Stimulated activated CD8-positive, alpha-beta memory T cell treated with anti-CD3 and anti-CD28 coated beads, Interleukin-12 subunit alpha, Interleukin-12 subunit beta, amount 100 ng/mL, for 24 hours (primary cell): ENCODE results near the gene RELL1.

Source experiments
- DNase-seq: peaks from one replicate; pipeline ENCODE4 v3.0.0-alpha.2; 2020; ENCODE audit errors: extremely low read depth

Gene RELL1

DNA sequence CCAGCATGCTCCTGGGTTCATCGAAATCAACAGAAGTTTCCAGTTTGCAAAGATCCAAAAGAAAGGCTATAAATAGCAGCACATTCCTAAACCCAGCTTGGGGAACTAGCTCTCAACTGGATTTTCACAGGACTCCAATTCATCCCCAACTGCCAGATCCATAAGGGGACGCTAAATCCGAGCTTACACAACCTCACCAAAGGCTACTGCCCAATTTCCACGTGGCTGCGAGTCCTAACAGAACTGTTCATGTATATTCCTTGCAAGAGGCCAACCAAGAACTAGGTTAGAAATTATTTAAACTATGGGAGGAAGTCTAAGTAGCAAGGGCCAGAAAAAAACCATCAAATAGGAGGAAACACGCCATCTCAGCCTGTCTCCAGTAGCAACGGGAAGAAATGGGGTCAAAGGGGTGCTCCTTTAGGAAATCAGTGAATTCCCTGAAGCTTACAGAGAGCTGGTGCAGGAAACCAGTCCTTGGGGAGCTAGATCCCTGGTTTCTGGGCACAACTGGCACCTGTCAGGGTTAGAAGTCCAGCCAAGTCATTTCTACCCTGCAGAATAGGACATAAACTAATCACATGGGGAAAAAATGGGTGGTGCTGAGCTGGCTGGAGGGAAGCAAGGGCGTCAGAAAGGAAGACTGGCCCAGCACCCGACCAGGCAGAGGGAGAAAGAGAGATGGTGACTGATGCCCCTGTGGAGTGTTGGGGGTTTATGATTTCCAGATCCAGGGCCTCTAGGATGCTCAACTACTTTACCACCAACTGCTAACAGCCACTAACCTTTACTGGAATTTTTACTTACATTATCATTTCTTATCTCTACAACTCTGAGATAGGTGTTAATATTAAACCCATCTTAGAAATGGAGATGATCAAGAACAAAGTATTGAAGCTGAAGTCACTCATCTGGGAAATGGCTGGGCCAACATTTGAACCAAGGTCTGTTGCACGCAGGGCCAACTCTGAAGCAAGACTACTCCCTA lies 20.5 kb downstream of the RELL1 start:
- DNase-seq: no peak

DNA sequence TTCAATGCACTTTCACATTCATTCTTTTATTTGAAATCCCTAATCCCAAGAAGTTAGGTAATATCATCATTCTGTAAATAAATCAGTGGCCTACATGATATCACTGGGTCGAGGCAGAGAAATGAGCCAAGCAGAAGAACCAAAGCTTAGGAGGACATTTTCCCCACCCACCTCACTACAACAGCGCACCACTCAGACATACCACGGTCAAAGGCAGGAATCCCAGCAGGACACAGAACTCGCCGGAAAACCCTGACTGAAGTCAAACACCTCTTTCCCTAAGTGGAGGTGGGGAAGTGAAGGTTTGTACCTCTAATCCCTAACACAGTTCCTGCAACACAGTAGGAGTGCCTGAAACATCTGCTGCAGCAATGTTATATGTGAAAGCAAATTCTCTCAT lies 21.5 kb downstream of the RELL1 start:
- DNase-seq: no peak

DNA sequence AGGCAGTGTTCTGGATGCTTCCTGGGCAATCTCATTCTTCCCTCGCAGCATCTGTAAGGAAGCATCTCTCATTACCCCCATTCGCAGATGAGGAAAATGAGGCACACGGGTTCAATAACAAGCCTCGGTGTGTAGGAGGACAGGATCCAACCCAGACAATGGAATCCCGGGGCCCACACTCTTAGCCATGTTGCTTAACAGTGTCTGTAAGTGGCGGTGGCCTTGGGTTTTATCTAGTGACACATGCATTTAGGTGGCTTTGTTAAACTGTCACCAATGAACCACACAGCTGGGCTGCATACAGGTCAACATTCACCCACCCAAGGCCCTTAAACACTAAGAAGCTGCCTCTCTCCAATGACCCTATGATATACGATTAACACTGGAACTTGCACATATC lies 22.6 kb downstream of the RELL1 start:
- no peak for DNase-seq

DNA sequence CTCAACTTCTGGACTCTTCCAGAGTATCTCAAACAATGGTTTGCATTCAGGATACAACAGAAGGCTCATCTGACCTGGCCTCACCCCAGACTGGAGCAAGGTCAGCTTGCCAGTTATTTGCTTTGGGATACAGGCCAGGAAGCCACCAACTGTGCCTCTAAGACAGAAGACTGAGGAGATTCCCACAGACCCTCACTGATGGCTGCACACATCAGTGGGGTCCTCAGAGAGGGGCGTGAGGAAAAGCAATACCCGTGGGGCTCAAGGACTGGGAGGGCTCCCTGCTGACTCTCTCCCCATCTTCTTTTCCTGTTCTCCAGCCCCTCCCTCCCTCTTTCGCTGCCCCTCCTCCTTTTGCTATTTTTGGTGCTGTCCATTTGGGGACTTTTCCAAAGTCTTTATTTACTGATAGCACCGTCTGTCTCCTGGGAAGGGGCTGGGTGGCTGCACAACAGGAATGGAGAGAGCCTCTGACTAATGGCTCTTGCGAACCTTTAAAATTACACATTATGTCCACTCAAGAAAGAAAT lies 23.2 kb downstream of the RELL1 start:
- no peak for DNase-seq

DNA sequence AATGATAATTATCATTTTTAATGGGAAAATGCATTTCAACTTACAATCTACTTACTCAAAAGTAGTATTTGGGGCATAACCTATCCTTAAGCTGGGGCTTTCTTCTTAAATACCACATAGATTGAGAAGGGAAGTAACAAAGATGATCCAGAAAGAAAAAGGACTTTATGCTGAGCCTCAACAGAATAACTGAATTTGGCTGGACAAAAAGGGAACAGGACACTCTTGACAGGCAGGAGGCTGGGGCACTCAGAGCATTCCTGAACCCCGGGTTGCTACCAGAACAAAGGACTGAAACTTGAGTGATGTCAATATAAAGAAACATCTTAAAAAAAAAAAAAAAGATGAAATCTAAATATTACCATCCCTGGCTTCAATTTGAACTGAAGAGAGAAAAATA lies 23.9 kb downstream of the RELL1 start:
- no peak for DNase-seq

DNA sequence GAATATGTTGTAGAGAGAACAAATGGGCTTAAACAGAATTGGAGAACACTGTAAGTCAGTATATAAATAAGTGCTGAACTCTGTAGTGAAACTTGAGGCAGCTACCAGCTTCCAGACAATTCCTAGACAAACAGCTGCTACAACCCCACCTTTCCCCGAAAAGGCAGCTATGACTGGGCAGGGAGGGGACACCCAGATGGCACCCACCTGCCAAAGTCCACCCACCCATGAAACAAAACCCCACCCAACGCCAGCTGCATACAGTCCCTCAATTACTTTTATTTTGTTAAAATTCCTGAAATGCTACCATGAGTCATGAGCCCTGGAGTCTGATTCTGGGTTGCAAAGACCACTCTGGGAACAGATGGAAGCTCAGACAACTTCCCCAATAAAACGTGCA lies 24.4 kb downstream of the RELL1 start:
- no peak for DNase-seq

DNA sequence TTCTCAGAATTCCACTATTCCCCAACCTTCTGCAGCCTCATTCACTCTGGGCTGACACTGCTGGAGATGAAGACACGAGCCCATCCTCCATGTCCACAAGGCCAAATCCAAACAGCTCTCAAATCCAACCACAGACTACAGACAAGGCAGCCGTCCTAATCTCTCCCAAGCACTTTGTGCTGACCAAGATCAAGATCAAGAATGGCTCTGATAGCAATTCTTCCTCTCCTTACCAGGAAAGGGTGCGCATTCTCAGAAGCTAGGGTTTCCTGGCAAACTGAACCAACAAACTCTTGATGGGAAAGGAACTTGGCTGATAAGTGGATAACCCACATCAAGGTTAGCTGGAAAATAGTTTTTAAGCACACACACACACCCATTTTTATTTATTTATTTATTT lies 26.5 kb downstream of the RELL1 start:
- DNase-seq: no peak

DNA sequence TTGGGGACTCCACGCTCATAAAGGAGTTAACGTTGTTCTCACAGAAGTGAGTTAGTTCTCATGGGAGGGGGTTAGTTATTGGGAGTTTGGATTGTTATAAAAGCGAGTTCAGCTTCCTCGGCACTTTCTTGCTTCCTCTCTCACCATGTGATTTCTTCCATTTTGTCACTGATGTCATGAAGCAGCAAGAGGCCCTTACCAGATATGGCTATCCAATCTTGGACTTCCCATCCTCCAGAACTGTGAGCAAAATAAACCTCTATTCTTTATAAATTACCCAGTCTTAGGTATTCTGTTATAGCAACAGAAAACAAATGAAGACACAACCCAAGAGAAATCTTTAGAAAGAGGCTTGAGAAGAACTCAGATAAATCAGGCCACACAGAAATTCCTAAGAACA lies 29.5 kb downstream of the RELL1 start:
- DNase-seq: no peak

DNA sequence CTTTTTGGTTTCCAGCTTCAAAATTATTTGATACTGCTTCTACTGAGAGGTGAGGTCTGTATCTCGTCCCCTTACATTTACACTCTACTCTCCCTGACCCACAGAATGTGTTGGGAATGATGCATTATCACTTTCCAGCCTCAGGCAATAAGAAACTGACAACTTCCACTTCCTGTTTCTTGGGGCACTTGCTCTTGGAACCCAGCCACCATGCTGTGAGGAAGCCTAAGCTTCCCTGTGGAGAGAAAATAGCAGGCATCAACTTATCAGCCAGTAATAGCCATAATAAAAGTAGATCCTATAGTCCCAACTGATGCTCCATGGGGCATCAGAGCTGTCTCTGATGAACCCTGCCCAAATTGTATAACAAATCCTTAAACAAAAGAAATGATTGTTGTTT lies 32.6 kb downstream of the RELL1 start:
- no peak for DNase-seq

DNA sequence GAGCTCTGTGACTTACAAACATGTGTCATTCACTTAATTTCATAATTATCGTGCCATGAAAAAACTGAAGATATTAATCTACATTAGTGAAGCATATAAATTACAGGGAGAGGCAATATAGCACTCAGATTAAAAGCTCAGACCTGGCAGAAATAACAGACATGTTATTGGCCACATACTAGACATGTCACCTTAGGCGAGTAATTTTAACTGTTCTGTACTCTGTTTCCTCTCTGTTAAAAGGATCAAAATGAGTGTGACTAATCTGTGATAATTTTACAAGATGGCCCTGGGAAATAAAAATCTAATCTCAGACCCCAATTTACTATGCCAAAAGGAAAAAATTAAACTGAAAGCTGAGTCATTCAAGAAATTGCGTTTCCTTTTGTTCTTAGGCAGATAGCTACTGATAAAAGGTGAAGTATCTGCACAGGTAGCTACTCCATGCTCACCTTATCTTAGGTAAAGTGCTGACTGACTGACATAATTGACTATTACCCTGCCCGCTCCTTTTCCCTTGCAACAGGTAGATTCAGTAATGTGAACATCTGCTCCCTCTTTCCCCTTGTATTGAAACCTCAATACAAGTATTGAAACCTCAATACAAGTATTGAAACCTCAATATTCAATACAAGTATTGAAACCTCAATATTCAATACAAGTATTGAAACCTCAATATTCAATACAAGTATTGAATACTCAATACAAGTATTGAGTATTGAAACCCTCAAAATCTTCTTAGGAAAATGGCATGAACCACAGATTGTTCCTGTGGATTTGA lies 33.2 kb downstream of the RELL1 start:
- DNase-seq: no peak

DNA sequence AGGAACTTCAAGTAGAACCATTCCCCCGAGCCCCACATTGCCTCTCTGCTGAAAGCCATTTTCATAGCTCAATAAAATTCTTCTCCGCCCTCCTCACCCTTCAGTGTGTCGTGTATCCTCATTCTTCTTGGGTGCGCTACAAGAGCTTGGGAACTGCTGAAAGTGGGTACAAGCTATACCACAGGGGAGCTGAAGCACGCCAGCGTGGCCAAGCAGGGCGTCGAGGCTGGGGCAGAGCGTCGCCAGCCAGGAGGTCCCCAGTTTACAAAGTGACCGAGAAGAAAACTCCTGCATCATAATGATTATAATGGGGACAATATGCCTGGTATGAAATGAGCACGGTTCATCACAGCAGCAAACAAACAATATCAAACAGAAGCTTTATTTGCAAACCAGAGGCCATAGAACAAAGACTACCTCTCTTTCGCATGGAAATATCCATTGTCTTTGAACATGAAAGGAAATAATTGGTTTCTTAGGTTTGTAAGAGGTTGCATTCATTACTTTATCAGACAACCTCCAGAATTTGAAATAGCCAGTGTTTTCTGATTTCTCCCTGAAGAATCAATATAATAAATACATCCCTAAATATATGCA lies 34.3 kb downstream of the RELL1 start:
- DNase-seq: no peak

DNA sequence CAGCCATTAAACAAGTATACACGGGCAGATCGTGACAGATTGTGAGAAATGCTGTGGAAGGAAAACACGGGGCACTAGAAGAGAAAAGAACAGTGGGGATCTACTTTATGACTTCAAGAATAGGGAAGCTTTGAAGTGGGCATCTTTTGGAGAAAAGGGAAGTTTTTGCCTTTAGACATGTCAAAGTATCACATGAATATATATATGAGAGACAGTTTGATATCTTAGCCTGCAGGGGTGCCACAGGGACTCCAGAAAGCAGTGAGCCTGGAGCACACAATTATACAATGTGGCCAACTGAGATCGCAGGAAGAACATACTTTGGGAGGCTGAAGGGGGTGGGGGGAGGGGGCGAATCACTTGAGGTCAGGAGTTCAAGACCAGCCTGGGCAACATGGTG lies 35.7 kb downstream of the RELL1 start:
- DNase-seq: no peak

DNA sequence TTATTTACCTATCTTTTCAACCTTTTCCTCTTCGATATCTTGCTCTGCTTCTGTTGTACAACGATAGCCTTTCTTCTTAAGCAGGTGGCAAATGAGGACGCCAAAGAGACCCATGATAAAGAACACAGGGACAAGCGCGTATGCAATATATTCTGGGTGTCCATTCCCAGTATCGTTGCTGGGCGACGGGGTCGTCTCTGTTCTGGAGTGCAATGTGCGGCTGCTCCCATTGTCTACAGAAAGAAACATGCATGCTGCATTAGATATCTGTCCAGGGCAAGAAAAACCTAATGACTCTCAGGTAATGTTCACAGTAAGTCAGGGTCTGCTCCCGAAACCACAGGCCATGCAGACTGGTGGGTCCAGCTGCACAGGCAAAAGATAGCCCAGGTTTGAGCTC lies 36.9 kb downstream of the RELL1 start:
- no peak for DNase-seq

DNA sequence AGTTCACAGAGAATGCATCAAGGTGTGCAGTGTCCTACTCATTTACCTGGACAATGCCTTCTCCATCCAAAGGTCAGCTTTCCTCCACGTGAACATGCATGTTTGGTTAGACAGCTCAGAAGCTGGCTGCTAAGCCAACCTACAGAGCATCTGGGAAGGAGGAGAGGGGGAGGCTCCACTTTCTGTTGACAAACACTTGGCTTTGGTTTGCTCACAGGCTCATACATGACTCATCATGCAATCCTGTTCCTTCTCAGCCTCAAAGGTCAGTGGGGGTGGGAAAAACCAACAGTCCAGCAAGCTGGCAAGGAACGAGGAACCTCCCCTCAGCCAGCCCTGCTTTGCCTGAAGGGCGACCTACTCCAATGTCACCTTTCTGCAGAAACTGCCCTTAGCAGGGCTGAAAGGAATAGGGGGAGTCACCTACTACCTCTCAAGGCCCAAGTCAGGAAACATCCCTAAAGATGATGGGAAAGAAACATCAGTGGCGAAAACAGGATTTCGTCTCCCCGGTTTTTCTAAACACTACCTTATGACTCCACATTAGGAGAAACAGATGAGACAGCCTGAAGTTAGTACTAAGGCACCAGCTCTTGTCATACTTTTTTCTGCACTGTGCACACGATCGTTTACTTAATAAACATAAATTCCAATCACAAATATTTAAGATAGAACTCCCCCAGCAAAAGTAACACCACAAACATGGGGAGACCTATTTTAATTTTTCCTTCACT lies 37.9 kb downstream of the RELL1 start:
- DNase-seq: no peak

DNA sequence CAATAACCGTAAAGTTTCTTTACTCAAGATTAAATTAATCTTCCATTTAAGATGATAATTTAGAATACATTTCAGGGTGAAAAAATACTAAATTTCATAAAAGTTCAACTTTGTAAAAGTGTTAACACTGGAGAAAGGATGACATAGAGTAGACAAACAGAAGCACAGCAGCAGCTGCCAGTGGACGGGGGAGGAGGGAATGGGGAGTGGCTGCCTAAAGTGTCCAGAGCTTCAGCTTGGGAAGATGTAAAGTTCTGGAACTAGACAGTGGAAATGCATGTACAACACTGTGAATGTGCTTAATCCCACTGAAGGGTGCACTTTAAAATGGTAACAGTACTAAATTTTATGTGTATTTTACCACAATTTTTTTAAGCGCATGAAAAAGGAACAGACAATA lies 39.9 kb downstream of the RELL1 start:
- no peak for DNase-seq

DNA sequence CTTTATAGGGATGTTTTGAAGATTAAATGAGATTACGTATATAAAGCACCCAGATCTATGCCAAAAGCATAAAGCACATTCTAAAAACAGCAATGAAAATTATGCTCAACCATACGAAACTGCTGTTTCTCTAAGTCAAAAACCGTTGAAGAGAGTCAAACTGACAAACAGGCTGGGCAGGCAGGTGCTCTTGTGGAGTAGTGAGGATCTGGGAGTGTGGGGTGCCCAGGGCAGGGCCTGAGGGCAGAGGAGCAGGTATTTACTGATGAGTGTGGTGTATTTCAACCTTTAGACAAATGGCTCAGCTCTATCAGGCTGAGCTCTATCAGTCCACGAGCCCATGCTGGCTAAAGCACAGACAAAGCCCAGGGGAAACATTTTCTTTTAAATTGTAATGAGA lies 40.4 kb downstream of the RELL1 start:
- no peak for DNase-seq

DNA sequence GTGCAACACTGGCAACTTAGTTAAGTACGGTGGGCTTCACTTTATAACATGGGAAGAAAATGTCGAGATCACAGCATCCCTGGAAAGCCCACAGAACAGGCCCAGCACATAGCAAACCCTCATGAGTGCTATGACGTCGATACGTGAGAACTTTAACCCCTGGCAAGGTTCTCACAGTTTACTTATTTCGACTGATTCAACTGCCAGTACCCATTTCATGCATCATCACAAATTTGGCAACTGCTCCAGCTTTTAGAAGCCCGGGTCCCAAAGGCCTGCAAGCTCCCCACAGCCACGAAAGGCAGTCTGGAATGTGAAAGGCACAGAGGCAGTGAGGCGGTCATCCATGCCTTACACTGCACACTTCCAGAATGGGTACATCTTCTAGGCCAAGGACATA lies 41.2 kb downstream of the RELL1 start:
- DNase-seq: no peak

DNA sequence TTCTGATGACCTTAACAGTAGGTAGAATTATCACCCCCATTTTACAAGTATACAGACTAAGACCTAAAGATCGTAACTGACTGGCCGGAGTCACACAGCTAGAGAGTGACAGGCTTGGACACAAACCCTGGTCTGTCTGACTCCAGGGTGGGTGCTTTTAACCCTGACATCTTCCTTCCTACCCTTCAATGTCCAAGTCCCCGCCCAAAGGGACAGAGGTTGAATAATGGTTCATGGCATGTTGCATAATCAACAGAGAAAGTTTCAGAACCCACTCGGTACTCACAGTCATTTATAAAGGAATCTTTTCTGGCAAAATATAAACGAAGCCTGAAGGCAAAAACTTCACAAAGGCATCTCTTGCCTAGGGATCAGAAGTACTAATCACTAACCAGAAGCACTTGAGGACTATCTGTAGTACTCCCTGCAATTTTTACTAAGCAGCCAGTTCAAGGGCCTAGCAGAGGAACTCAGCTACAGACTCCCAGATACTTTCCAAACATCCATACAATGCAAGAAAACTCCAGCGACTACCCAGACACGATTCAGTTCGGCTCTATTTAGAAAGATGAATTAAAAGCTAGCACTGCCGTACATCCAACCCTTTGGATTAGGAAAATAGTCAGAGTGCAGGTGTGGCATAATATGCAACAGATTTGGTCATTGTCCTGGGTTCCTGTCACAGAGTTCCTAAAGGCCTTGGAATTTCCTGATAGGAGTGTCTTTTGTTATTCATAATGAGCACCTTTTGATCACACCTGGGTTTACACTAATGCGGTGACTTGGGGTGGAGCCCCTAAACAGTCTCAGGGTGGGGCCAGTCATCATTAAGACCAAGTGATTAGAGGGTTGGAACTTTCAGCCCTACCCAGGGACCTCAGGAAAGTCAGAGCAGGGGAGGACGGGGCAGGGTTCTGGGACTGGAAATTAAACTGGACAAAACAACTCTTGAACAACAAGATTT lies 44.0 kb downstream of the RELL1 start:
- no peak for DNase-seq

DNA sequence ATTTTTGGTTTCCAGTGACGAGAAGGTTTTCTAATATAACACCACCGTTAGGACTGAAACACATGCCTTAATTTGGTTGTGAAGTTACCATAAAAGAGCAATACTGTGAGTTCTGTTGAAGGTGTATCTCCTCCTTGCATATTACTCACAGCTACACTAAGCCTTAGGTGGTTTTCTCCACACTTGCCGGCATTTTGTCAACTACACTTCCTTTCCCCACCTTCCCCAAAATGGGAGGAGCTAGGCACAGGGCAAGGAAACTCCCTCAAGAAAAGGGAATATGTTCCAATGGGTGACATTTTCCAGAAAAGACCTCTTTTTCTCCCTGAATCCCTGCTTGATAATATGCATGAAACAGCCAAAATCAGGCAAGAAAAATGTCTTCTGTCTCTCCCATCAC lies 44.8 kb downstream of the RELL1 start:
- no peak for DNase-seq

DNA sequence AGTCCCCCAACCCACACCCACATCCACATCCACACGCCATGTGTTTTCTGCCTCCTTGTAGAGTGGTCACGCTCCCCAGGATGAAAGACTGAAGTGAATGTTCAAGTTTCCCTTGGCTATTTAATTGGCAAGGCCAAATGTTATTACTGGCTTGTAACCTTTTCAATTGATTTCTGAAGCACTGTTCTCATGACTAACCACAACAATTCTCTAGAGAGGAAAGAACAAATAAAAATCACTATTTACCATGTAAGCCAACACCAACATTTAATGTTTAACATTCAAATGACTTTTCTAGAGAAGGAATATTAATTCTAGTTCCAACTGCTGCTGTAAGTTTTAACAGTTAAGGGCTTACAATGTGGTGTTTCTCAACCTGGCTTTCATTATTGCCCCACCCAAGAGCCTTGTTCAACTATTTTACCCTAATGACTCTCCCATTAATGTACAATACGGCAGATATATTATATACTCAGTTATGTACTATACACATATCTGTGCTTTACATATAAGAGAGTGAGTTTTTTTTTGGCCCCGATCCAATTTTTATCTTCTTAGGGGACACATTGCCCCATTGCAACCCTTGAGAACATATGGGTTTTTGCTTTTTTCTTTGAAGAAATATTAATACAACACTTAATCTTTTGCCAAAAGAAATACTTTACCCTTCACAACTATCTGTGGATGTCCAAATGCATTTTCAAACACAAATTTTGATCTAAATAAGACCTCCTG lies 46.5 kb downstream of the RELL1 start:
- DNase-seq: no peak
